OCI-LY7 (cell line): Measurements from ENCODE around the gene PALD1.

Source experiments
- CTCF ChIP-seq: fragments of 200-600 bp; sonication (generic); conservative IDR thresholded peaks from 2 replicates; pipeline ENCODE4 v1.5.1; 2014; ENCODE audit warnings: mild to moderate bottlenecking, antibody characterized with exemption, low read length, moderate library complexity, mixed read lengths
- EZH2phosphoT487 ChIP-seq: fragments of 200-600 bp; sonication (generic); IDR thresholded peaks from 2 replicates; pipeline ENCODE4 v1.6.1; 2018; ENCODE audit warnings: low read depth, borderline replicate concordance, mild to moderate bottlenecking, mixed run types, antibody characterized with exemption, low read length, moderate library complexity, mixed read lengths

DNA sequence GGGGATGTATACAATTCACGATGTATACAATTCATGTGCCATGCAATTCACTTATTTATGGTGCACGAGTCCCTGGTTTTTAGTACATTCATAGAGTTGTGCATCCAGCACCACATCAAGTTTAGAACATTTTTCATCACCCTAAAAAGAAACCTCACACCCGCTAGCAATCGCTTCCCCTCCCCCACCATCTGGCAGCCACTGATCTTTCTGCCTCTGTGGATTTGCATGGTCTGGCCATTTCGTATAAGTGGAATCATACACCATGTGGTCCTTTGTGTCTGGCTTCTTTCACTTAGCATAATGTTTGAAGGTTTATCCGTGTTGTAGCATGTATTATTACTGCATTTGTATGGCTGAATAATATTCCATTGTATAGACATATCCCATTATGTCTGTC lies 71.9 kb downstream of the PALD1 start:
- no peak for TF ChIP-seq CTCF
- TF ChIP-seq EZH2phosphoT487, result no peak
